HG03159 (cell line): ENCODE results near the gene ECEL1.
"Not testable (repeated sequence)": the region's sequence is repeated elsewhere in the genome, so short reads cannot be mapped to it uniquely, and the experiment has no call there.

Source experiments
- ATAC-seq: cut with Tn5 transposase; IDR thresholded peaks from one replicate; pipeline ENCODE4 v1.9.1; 2021; ENCODE audit warnings: mild to moderate bottlenecking, moderate library complexity; ENCODE audit not compliant: unreplicated experiment

The ECEL1 gene

GRCh38 chr2:232487385-232488096 is at the start of gene ECEL1:
TSS of gene ECEL1 (minus strand) at chr2:232487834. CDS start at chr2:232486653, 1,181 bp downstream.
- ATAC-seq, result no peak

GRCh38 chr2:232537079-232537478 is 49.4 kb upstream of the ECEL1 start:
- ATAC-seq, result no peak

GRCh38 chr2:232535761-232536530 is 48.3 kb upstream of the ECEL1 start:
- ATAC-seq, result no peak

GRCh38 chr2:232534940-232535651 is 47.5 kb upstream of the ECEL1 start:
- ATAC-seq, result no peak

GRCh38 chr2:232533944-232534710 is 46.5 kb upstream of the ECEL1 start:
- no peak for ATAC-seq

GRCh38 chr2:232532821-232533220 is 45.2 kb upstream of the ECEL1 start:
- ATAC-seq, result not testable (repeated sequence)

- ATAC-seq, result no peak
Observed at GRCh38 chr2:232532419-232532818, 44.8 kb upstream of the ECEL1 start.

- no peak for ATAC-seq
Observed at GRCh38 chr2:232530626-232531260, 43.1 kb upstream of the ECEL1 start.

- no peak for ATAC-seq
Observed at GRCh38 chr2:232529806-232530547, 42.3 kb upstream of the ECEL1 start.

- no peak for ATAC-seq
Observed at GRCh38 chr2:232528746-232529460, 41.3 kb upstream of the ECEL1 start.

- ATAC-seq, result no peak
Observed at GRCh38 chr2:232527905-232528470, 40.4 kb upstream of the ECEL1 start.

GRCh38 chr2:232526372-232526941 is 38.8 kb upstream of the ECEL1 start:
- no peak for ATAC-seq

- ATAC-seq, result no peak
Observed at GRCh38 chr2:232525791-232526371, 38.2 kb upstream of the ECEL1 start, which contains the start of gene CHRND. TSS of gene CHRND (plus strand) at chr2:232526160. CDS start at chr2:232526216, 56 bp downstream.

- no peak for ATAC-seq
Observed at GRCh38 chr2:232525199-232525598, 37.6 kb upstream of the ECEL1 start.

GRCh38 chr2:232524771-232525170 is 37.1 kb upstream of the ECEL1 start:
- no peak for ATAC-seq

- no peak for ATAC-seq
Observed at GRCh38 chr2:232523682-232524597, 36.3 kb upstream of the ECEL1 start.

GRCh38 chr2:232523402-232523681 is 35.7 kb upstream of the ECEL1 start:
- ATAC-seq, result no peak
